HL-60/S4 treated with phorbol 12-myristate 13-acetate at 8.2 ng/mL for 4 days and 3 days (cell line): ENCODE results near the gene NXPE3.
"Not testable (repeated sequence)": the region's sequence is repeated elsewhere in the genome, so short reads cannot be mapped to it uniquely, and the experiment has no call there.

Source experiments
- in situ Hi-C: fragments of 300-500 bp; cut with MboI; formaldehyde crosslinking; loops from 2 replicates; pipeline ENCODE4 v1.15.0; 2022; ENCODE audit warnings: low sequenced_read_pairs

NXPE3 gene

GRCh38 chr3:101779047-101779821 is at the start of gene NXPE3:
Gene NXPE3 (plus strand): TSS chr3:101779211. CDS start chr3:101785597, 6,386 bp downstream.
- in situ Hi-C loops, result no loop called here

- in situ Hi-C loops, result no loop called here
These were observed 49.4 kb upstream of the NXPE3 start for GRCh38 chr3:101729586-101729985.

GRCh38 chr3:101730839-101731238 is 48.2 kb upstream of the NXPE3 start:
- in situ Hi-C loops, result no loop called here

GRCh38 chr3:101732240-101732641 is 46.8 kb upstream of the NXPE3 start:
- in situ Hi-C loops, result no loop called here

- in situ Hi-C loops, result no loop called here
These were observed 43.2 kb upstream of the NXPE3 start for GRCh38 chr3:101735833-101736232.

GRCh38 chr3:101741914-101742313 is 37.1 kb upstream of the NXPE3 start:
- in situ Hi-C loops, result not testable (repeated sequence)

GRCh38 chr3:101744811-101745210 is 34.2 kb upstream of the NXPE3 start:
- in situ Hi-C loops, result no loop called here

GRCh38 chr3:101745934-101746333 is 33.1 kb upstream of the NXPE3 start:
- in situ Hi-C loops, result not testable (repeated sequence)

- in situ Hi-C loops, result not testable (repeated sequence)
These were observed 25.5 kb upstream of the NXPE3 start for GRCh38 chr3:101753386-101754113.

- in situ Hi-C loops, result no loop called here
These were observed 20.8 kb upstream of the NXPE3 start for GRCh38 chr3:101758224-101758623.

GRCh38 chr3:101762041-101762646 is 16.9 kb upstream of the NXPE3 start:
- in situ Hi-C loops, result no loop called here

- in situ Hi-C loops, result not testable (repeated sequence)
These were observed 1.2 kb upstream of the NXPE3 start for GRCh38 chr3:101777745-101778281.

GRCh38 chr3:101778385-101779046 is 495 bp upstream of the NXPE3 start:
- in situ Hi-C loops, result no loop called here

GRCh38 chr3:101779822-101780381 is 891 bp downstream of the NXPE3 start:
- in situ Hi-C loops, result no loop called here

GRCh38 chr3:101780661-101781060 is 1.6 kb downstream of the NXPE3 start:
- in situ Hi-C loops, result no loop called here

- in situ Hi-C loops, result no loop called here
These were observed 2.2 kb downstream of the NXPE3 start for GRCh38 chr3:101781166-101781565.

- in situ Hi-C loops, result no loop called here
These were observed 6.0 kb downstream of the NXPE3 start for GRCh38 chr3:101784855-101785613.

GRCh38 chr3:101791778-101792177 is 12.8 kb downstream of the NXPE3 start:
- in situ Hi-C loops, result no loop called here

GRCh38 chr3:101796077-101796680 is 17.2 kb downstream of the NXPE3 start:
- in situ Hi-C loops, result no loop called here
